ENCODE results near the gene CSTPP1.

GRCh38 chr11:46966773-46967172 is 30.2 kb downstream of the CSTPP1 start:
- TF ChIP-seq EZH2 (IDR thresholded peaks at IDR 0.05; ENCODE audit: borderline replicate concordance, insufficient read depth, low read depth, low read length, poor library complexity, severe bottlenecking) (no peak), CTCF (IDR thresholded peaks at IDR 0.05) (no peak)
